IPS-18a (cell line): Measurements from ENCODE around the gene SELENOS.

Experiments used
- H3K27ac ChIP-seq: one replicate; pipeline ENCODE4 v1.5.1; 2013; ENCODE audit warnings: low read length
- H3K27me3 ChIP-seq: one replicate; pipeline ENCODE4 v1.6.1; 2013; ENCODE audit warnings: mild to moderate bottlenecking, low read length; ENCODE audit not compliant: control insufficient read depth, insufficient read depth
- H3K36me3 ChIP-seq: one replicate; pipeline ENCODE4 v1.6.1; 2013; ENCODE audit warnings: low read depth, low read length; ENCODE audit not compliant: control insufficient read depth
- H3K4me1 ChIP-seq: one replicate; pipeline ENCODE4 v1.6.1; 2013; ENCODE audit warnings: low read depth, low read length; ENCODE audit not compliant: control insufficient read depth
- H3K4me3 ChIP-seq: one replicate; pipeline ENCODE4 v1.5.1; 2013; ENCODE audit warnings: low read length
- H3K9ac ChIP-seq: one replicate; pipeline ENCODE4 v1.6.1; 2013; ENCODE audit warnings: mild to moderate bottlenecking, low read length, moderate library complexity
- H3K9me3 ChIP-seq: one replicate; pipeline ENCODE4 v1.6.1; 2013; ENCODE audit warnings: low read depth, low read length; ENCODE audit not compliant: control insufficient read depth

The SELENOS gene

GRCh38 chr15:101277038-101277822 is at the start of gene SELENOS:
TSS of gene SELENOS (minus strand) at chr15:101277485. CDS start at chr15:101277417, 68 bp downstream.
- H3K4me3 ChIP-seq, result peak within 1 kb of the TSS; percentile 99
- H3K9me3 ChIP-seq, result no peaks in the 10 kb centered on the region
- peaks cover 3% of the 10 kb centered on the region for H3K27me3 ChIP-seq
- H3K9ac ChIP-seq, result peak within 1 kb of the TSS; percentile 80
- peak within 1 kb of the TSS; percentile 28 for H3K27ac ChIP-seq
- peaks cover 5% of the 10 kb centered on the region for H3K4me1 ChIP-seq
- H3K36me3 ChIP-seq, result peaks cover 52% of the 10 kb centered on the region

GRCh38 chr15:101326462-101327146 is 49.3 kb upstream of the SELENOS start:
- Histone ChIP-seq H3K27me3 (peaks cover under 1% of the 10 kb centered on the region), H3K27ac (no peak overlapping the region), H3K36me3 (no peaks in the 10 kb centered on the region), H3K4me3 (no peak overlapping the region), H3K9ac (no peak overlapping the region), H3K4me1 (no peaks in the 10 kb centered on the region), H3K9me3 (no peaks in the 10 kb centered on the region)

- no peaks in the 10 kb centered on the region for H3K9me3 ChIP-seq
- no peaks in the 10 kb centered on the region for H3K4me1 ChIP-seq
- no peak overlapping the region for H3K27ac ChIP-seq
- peaks cover 3% of the 10 kb centered on the region for H3K27me3 ChIP-seq
- no peaks in the 10 kb centered on the region for H3K36me3 ChIP-seq
- no peak overlapping the region for H3K9ac ChIP-seq
- no peak overlapping the region for H3K4me3 ChIP-seq
Observed at GRCh38 chr15:101326026-101326315, 48.7 kb upstream of the SELENOS start.

- Histone ChIP-seq H3K36me3 (no peaks in the 10 kb centered on the region), H3K27me3 (peaks cover 5% of the 10 kb centered on the region), H3K9ac (no peak overlapping the region), H3K9me3 (no peaks in the 10 kb centered on the region), H3K4me1 (no peaks in the 10 kb centered on the region), H3K27ac (no peak overlapping the region), H3K4me3 (no peak overlapping the region)
Observed at GRCh38 chr15:101325263-101326025, 48.2 kb upstream of the SELENOS start.

GRCh38 chr15:101324524-101325177 is 47.4 kb upstream of the SELENOS start:
- no peak overlapping the region for H3K9ac ChIP-seq
- no peak overlapping the region for H3K4me3 ChIP-seq
- H3K9me3 ChIP-seq, result no peaks in the 10 kb centered on the region
- no peaks in the 10 kb centered on the region for H3K36me3 ChIP-seq
- H3K4me1 ChIP-seq, result no peaks in the 10 kb centered on the region
- H3K27ac ChIP-seq, result no peak overlapping the region
- peaks cover 8% of the 10 kb centered on the region for H3K27me3 ChIP-seq

GRCh38 chr15:101323793-101324523 is 46.7 kb upstream of the SELENOS start:
- H3K4me3 ChIP-seq, result no peak overlapping the region

GRCh38 chr15:101322854-101323477 is 45.7 kb upstream of the SELENOS start:
- Histone ChIP-seq H3K9ac (no peak overlapping the region), H3K27me3 (peaks cover 8% of the 10 kb centered on the region), H3K9me3 (no peaks in the 10 kb centered on the region), H3K36me3 (no peaks in the 10 kb centered on the region), H3K4me3 (no peak overlapping the region), H3K27ac (no peak overlapping the region), H3K4me1 (no peaks in the 10 kb centered on the region)

More at GRCh38 chr15:101323793-101324523, 46.7 kb upstream of the SELENOS start:
- H3K9ac ChIP-seq, result no peak overlapping the region
- H3K36me3 ChIP-seq, result no peaks in the 10 kb centered on the region
- peaks cover 8% of the 10 kb centered on the region for H3K27me3 ChIP-seq
- H3K27ac ChIP-seq, result no peak overlapping the region
- H3K4me1 ChIP-seq, result no peaks in the 10 kb centered on the region
- no peaks in the 10 kb centered on the region for H3K9me3 ChIP-seq

- H3K9ac ChIP-seq, result no peak overlapping the region
- no peak overlapping the region for H3K27ac ChIP-seq
- H3K36me3 ChIP-seq, result no peaks in the 10 kb centered on the region
- no peaks in the 10 kb centered on the region for H3K4me1 ChIP-seq
- no peaks in the 10 kb centered on the region for H3K9me3 ChIP-seq
- peaks cover 8% of the 10 kb centered on the region for H3K27me3 ChIP-seq
- H3K4me3 ChIP-seq, result no peak overlapping the region
Observed at GRCh38 chr15:101322016-101322695, 44.9 kb upstream of the SELENOS start.

- Histone ChIP-seq H3K27ac (no peak overlapping the region), H3K4me1 (no peaks in the 10 kb centered on the region), H3K4me3 (no peak overlapping the region), H3K9ac (no peak overlapping the region), H3K27me3 (peaks cover 8% of the 10 kb centered on the region), H3K36me3 (no peaks in the 10 kb centered on the region), H3K9me3 (no peaks in the 10 kb centered on the region)
Observed at GRCh38 chr15:101320501-101321052, 43.3 kb upstream of the SELENOS start.

GRCh38 chr15:101318839-101319238 is 41.6 kb upstream of the SELENOS start:
- no peak overlapping the region for H3K9ac ChIP-seq
- H3K27ac ChIP-seq, result no peak overlapping the region
- no peaks in the 10 kb centered on the region for H3K36me3 ChIP-seq
- no peaks in the 10 kb centered on the region for H3K9me3 ChIP-seq
- H3K27me3 ChIP-seq, result peaks cover 8% of the 10 kb centered on the region
- H3K4me3 ChIP-seq, result no peak overlapping the region
- H3K4me1 ChIP-seq, result no peaks in the 10 kb centered on the region
